OCI-LY1 (cell line): ENCODE results near the gene BMPER.

ENCODE experiments used
- EZH2 ChIP-seq: fragments of 200-600 bp; sonication (generic), shearing (Covaris generic); IDR thresholded peaks from 2 replicates; pipeline ENCODE4 v1.8.0; 2017; ENCODE audit warnings: borderline replicate concordance, mixed run types, mild to moderate bottlenecking, antibody characterized with exemption, low read length, moderate library complexity, mixed read lengths
- TF ChIP-seq, protein P1 (sequence below): fragments of 200-600 bp; sonication (generic), shearing (Covaris generic); IDR thresholded peaks from 2 replicates; pipeline ENCODE4 v1.5.1; 2017; ENCODE audit warnings: mild to moderate bottlenecking, antibody characterized with exemption, low read length, moderate library complexity, mixed read lengths

DNA sequence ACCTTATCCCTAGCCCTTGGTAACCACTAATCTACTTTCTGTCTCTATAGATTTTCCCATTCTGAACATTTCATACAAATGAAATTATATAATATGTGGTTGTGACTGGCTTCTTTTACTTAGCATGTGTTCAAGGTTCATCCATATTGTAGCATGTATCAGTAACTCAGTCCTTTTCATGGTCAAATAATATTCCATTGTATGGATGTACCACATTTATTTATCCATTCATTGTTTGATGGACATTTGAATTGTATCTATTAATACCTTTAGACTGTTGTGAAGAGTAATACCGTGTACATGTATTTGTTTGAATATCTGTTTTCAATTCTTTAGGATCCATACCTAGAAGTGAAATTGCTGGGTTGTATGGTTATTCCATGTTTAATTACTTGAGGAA is 210.2 kb downstream of the BMPER start:
- TF ChIP-seq, protein P1, sequence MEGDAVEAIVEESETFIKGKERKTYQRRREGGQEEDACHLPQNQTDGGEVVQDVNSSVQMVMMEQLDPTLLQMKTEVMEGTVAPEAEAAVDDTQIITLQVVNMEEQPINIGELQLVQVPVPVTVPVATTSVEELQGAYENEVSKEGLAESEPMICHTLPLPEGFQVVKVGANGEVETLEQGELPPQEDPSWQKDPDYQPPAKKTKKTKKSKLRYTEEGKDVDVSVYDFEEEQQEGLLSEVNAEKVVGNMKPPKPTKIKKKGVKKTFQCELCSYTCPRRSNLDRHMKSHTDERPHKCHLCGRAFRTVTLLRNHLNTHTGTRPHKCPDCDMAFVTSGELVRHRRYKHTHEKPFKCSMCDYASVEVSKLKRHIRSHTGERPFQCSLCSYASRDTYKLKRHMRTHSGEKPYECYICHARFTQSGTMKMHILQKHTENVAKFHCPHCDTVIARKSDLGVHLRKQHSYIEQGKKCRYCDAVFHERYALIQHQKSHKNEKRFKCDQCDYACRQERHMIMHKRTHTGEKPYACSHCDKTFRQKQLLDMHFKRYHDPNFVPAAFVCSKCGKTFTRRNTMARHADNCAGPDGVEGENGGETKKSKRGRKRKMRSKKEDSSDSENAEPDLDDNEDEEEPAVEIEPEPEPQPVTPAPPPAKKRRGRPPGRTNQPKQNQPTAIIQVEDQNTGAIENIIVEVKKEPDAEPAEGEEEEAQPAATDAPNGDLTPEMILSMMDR = no peak
- no peak for TF ChIP-seq EZH2
